Retinal pigment epithelial cell (primary cell): ENCODE measurements around the gene PHLDB1.

ENCODE experiments used
- DNase-seq: peaks from one replicate; pipeline ENCODE4 v3.0.0-alpha.2; 2010; ENCODE audit warnings: low read depth
- H3K4me3 ChIP-seq: 2 replicates; pipeline ENCODE4 v1.5.1; 2011; ENCODE audit warnings: mild to moderate bottlenecking, low read length, control low read depth, moderate library complexity
- CTCF ChIP-seq: conservative IDR thresholded peaks from 2 replicates; pipeline ENCODE4 v1.5.1; 2011; ENCODE audit warnings: low read depth, low read length, control low read depth, inconsistent platforms

Gene PHLDB1

DNA sequence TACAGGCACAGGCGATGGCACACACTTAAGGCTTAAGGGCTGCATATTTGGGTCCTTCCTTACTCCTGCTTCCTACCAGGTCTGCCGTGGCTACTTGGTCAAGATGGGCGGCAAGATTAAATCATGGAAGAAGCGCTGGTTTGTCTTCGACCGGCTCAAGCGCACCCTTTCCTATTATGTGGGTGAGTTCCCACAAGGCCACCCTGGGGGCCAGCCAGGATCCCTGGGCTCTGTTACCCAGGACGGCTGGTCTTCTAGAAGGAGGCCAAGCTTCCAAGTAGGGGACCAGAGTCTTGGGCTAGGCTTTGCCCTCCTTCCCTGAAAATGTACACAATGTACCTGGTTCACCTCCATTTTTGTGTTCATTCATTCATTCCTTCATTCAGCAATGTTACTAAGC, 43.0 kb downstream of the PHLDB1 start:
- H3K4me3 ChIP-seq, result no peak overlapping the region
- TF ChIP-seq CTCF, result no peak
- DNase-seq, result no peak

GRCh38 chr11:118651820-118652219, 44.4 kb downstream of the PHLDB1 start:
- no peak for TF ChIP-seq CTCF
- DNase-seq, result no peak
- H3K4me3 ChIP-seq, result no peak overlapping the region

- no peak for DNase-seq
- H3K4me3 ChIP-seq, result no peak overlapping the region
- TF ChIP-seq CTCF, result no peak
These were observed 45.3 kb downstream of the PHLDB1 start for GRCh38 chr11:118652681-118653181.

DNA sequence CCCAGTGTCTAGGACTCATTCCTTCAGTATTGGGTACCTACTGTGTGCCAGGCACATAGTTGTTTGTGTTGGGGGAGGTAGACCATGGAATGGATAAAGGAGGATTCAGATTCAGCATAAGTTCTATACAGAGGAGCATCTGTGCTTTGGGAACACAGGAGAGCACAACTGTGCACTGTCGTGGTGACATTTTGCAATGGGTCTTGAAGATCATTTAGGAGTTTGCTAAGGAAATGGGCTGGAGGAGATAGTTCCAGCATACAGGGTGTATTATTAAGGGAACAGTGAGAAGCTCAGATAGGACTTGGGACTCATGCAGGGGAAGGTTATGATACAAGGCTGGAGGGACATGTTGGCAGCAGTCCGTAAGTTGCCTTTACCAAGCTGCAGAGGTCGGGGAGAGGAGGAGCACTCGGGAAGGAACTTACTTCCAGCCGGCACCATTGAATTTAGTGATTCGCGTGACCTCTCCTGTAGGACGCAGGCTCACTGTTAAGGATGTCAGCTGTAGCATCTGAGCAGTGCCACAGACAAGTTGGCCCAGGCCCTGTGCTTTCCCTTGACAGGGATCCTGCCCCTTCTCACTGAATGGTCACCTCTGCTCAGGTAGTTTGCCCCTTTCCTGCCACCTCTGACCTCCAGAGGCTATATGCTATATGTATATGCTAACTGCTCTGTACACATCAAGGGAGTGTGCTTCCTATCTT, 46.4 kb downstream of the PHLDB1 start:
- no peak for TF ChIP-seq CTCF

DNA sequence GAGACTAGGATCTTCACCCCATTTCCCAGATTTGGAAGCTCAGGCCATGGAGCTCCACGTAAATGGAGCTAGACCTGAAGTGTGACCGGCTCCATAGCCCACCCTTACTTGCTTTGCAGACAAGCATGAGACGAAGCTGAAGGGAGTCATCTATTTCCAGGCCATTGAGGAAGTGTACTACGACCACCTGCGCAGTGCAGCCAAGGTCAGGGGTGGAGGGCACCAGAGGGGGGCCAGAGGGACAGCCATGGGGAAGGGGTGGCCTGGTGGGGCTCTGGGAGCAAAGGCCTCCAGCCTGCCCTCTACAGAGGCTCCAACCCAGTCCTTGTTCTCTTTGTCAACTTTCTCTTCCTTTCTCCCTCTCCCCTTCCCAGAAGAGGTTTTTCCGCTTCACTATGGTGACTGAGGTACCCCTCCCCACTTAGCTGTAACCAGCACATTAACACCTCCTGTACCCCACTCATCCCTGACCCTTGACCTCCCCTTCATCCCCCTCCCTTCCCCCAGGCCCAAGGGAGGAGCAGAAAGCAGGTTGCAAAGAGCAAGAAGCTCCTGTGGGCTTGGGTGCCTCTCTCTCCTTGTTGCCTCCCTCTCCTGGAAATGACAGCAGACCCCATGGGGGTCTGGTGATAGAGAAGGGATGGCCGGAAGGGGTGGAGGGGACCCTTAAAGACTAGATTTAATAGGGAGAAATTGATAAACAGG, 48.2 kb downstream of the PHLDB1 start:
- no peak for DNase-seq
- H3K4me3 ChIP-seq, result no peak overlapping the region
- TF ChIP-seq CTCF, result no peak

More for the DNA sequence above, 46.4 kb downstream of the PHLDB1 start:
- H3K4me3 ChIP-seq, result no peak overlapping the region
- no peak for DNase-seq

DNA sequence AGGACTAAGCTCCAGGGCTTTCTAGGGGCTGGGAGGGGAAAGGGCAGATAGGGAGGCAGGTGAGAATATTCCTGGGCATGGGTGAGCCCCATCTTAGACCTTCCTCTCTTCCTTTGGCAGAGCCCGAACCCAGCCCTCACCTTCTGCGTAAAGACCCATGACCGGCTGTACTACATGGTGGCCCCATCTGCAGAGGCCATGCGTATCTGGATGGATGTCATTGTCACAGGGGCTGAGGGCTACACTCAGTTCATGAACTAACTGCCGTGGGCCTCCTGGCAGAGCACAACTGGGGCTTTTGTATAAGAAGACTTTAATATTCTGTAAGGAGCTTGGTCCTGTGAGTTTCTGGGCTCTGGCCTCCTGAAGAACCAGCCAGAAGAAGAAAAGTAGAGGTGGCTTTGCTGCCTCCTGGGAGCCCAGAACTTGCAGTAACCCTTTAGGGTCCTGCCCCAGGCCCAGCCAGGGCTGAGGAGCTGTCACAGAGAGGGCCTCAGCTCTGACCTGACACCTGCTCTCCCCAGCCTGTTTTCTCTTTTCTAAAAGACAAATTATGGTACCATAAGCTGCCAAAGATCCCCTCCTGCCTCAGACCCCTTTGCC, 49.2 kb downstream of the PHLDB1 start:
- no peak overlapping the region for H3K4me3 ChIP-seq
- TF ChIP-seq CTCF, result no peak
- DNase-seq, result no peak
